Measurements from ENCODE around the gene STARD10.
A peak's percentile ranks its signal among the peaks of the same experiment; 100 is the strongest.
"Not testable (repeated sequence)": the region's sequence is repeated elsewhere in the genome, so short reads cannot be mapped to it uniquely, and the experiment has no call there.

The STARD10 gene

DNA sequence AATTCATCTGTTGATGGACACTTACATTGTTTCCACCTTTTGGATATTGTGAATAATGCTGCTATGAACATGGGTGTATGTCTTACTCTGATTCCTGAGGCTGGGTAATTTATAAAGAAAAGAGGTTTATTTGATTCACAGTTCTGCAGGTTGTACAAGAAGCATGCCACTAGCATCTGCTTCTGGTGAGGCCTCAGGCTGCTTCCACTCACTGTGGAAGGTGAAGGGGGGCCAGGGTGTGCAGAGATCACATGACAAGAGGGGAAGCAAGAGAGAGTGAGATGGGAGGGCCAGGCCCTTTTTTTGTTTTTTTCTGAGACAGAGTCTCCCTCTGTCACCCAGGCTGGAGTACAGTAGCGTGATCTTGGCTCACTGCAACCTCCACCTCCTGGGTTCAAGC is 12.5 kb upstream of the STARD10 start:
- DNase-seq: not testable (repeated sequence)

DNA sequence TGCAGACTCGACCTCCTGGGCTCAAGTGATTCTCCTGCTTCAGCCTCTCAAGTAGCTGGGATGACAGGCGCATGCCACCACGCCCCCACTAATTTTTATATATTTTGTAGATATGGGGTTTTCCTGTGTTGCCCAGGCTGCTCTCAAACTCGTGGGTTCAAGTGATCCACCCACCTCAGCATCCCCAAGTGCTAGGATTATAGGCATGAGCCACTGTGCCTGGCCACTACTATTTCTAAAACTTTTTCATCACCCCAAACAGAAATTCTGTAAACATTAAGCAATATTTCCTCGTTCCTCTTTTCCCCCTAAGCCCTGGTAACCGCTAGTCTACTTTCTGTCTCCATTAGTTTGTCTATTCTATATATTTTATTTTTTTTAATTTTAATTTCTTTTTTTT is 11.4 kb upstream of the STARD10 start:
- DNase-seq: no peak

DNA sequence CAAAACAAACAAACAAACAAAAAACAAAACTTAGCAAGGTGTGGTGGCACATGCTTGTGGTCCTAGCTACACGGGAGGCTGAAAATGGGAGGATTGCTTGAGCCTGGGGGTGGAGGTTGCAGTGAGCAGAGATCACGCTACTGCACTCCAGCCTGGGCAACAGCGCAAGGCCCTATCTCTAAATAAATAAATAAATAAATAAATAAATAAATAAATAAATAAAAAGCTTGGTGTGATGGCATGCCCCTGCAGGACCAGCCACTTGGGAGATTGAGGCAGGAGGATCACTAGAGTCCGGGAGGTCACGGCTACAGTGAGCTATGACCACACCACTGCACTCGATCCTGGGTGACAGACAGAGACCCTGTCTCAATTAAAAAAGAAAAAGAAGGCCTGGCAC is 9.0 kb upstream of the STARD10 start:
- no peak for DNase-seq

DNA sequence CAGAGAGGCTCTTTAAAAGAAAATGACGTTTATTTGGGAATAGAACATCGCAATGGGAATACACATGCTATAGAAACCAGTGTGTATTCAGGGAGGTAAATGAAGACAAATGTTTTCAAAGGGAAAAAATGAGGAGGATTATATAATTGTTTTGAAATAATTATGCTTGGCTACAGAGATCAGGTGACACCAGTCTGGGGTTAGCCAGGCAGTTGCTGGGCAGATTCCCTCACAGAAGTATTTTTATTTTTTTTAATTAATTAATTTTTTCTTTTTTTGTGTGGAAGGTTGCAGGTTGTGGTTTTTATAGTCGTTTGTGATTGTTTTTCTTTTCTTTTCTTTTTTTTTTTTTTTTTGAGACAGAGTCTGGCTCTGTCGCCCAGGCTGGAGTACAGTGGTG is 5.6 kb upstream of the STARD10 start:
- DNase-seq: no peak

DNA sequence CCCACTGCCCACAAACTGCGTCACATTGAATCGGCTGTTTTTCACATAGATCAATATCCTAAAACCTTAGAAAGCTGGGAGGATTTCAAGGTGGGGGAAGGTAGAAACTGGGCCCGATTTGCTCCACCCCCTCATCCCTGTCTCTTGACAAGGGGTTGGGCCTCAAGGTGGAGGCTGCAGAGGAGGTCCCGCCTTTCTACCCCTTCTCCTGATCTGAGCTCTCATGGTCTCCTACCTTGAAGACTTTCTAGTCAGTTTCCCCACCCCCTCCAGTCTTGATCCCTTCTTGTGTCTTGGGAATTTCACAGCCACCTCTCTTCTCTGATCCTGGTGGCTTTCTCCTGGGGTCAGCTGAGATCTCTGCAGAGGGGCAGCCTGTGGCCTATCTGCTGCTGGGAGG is 4.5 kb upstream of the STARD10 start:
- no peak for DNase-seq

DNA sequence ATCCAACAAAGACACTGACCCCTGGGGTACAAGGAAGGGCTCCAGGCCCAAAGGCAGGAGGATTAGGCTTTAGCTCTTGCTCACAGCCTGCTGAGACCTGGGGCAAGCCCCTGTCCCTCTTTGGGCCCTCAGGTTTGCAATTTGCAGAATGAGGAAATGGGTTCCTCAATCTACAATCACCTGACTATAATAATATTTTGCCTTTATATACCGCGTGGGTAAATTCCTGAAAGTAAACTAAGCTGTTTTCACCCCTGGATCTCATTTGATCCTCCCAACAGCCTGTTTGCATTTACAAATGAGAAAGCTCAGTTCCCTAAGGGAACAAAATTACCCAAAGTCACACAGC is 797 bp downstream of the STARD10 start:
- DNase-seq: no peak

DNA sequence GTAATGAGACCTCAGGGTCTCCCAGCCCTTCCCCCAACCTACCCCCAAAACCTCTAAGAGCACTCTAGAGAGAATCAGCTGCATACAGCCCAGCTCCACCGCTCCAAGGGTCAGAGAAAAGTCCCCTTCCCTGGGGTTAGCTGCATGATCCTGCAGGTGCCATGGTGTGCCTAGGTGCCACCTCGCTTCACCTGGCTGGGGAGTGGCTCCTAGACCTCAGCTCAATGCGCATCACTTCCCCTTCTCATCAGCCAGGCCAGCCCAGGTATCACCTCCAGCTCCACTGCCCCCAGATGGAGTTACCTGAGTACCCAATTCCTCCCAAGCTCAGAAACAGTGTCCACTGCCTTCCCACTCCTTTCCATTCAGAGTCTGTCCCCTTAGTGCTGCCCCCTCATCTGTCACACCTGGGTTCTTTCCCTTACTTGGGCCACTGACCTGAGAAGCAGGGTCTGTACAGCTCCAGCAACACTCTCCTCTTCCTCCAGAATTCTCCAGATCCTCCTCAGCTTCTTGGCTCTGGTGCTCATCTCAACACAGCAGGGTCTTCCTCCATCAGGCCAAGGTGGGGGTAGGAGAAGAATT is 1.3 kb downstream of the STARD10 start:
- no peak for DNase-seq

DNA sequence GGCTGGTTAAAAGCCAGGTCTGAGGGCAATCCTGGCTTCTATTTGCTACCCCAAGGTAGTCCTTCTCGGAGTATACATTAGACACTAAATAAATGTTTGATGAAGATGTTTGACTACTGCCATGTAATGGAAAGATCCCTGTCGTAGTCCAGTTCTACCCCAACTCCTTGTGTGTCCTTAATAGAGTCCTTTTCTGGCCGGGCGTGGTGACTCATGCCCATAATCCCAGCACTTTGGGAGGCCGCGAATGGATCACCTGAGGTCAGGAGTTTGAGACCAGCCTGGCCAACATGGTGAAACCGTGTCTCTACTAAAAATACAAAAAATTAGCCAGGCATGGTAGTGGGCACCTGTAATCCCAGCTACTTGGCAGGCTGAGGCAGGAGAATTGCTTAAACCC is 2.6 kb downstream of the STARD10 start:
- DNase-seq: not testable (repeated sequence)

DNA sequence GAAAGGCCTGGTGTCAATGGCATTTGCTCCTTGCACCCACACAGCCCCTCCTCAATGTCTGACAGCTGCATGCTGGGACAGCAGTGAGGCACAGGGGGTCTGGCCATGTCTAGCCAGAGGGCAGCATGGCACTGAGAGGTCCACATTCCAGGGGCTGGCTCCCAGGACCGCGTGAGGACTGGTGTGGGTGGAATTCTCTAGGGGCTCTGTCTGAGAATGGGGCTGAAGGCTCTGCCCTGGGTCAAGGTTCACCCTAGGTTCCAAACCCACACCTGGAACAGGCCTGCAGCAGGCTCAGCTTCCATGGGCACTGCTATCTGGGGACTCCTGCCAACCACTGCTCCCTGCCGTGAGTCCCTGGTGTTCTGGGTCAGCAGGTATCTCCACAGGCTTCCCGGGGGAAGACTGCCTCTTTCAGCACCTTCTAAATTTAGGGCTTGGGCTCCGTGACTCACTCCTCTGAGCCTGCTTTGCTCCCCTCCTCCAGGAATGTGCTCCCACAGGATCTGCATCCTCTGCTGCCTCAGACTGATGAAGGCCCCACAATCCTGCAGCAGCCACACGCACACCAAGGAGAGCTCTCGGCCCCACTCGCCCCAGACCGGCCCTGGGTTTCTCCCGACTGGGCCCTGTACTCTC is 4.2 kb downstream of the STARD10 start:
- no peak for DNase-seq

DNA sequence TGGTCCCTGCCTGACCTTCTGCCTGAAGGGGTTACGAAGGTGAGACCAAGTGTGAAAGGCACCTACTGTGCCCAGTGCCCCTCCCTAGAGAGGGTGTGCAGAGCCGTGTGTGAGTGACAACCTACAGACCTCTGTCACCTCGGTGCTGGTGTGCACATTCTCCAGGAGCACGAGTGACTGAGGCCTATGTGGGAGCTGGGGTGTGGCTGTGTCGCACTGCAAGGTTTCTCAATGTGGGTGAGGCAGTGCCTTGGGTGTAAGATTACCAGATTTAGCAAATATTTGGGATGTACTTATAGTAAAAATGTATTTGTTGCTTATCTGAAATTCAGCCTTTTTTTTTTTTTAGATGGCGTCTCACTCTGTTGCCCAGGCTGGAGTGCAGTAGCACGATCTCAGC is 5.6 kb downstream of the STARD10 start:
- DNase-seq: no peak

DNA sequence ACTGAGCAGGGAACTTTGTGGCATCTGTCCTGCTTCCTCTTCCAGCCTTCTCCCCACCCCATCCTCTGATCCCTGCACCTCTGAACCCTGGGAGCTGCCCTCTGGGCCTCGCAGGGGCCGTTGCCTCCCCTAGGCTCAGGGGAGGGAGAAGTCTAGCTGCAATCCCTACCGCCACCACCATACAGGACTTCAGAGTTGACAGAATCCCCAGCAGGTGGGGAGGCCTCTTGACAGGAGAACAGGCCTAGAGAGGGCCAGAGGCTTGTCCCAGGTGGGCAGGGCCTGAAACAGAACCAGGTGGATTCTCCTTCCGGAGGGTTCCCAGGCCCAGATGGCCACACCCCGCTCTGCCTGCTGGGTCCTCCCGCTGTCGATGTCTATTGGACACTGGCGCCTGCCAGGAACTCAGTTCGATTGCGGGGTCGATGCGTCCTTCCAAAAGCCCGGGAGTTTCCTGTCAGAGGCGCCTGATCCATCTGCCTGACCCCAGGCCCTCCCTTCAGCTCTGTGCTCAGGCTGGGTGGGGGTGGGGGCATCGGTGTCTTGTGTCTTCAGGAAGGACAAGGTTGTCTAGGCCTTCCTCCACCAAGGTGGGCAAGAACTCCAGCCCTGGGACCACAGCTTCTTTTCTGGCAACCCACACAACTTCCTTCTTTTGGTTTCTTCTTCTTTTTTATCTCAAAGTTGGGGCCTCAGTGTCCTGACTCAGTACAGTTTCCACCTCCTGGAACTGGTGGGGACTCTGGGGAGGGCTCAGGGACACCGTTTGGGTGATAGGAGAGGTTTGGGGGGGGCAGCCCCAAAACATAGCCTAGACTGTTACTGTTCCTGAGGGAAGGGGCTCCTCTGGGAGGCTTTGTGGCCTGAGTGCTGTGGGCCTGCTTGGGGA is 6.4 kb downstream of the STARD10 start:
- DNase-seq: no peak

DNA sequence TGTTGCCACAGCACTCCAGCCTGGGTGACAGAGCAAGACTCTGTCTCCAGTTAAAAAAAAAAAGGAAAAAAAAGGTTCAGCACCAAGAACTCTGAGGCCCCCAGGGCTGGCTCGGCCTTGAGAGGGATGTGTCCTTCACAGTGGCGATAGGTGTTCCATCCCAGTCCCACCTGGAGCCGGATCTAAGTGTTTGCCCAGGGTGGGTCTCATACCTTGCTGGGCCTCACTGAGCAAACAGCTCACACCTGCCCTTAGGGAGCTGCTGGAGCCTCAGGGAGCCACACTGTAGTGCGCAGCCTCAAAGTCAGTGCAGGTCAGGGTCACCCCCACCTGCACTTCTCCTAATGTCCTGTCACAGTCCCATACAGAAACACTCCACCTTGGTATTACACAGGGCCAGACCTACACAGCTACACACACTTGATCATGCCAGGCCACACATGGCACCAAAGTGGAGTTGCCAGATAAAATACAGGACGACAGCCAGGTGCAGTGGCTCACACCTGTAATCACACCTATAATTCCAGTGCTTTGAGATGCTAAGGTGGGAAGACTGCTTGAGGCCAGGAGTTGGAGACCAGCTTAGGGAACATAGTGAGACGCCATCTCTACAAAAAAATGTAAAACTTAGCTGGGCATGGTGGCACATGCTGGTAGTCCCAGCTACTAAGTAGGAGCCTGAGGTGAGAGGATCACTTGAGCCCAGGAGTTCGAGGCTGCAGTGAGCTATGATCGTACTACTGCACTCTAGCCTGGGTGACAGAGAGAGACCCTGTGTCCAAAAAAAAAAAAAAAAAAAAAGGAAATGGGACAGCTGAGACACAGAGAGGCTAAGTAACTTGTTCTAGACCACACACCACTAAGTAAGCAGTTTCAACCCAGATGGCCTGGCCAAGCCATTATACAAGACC is 7.3 kb downstream of the STARD10 start:
- DNase-seq: no peak

DNA sequence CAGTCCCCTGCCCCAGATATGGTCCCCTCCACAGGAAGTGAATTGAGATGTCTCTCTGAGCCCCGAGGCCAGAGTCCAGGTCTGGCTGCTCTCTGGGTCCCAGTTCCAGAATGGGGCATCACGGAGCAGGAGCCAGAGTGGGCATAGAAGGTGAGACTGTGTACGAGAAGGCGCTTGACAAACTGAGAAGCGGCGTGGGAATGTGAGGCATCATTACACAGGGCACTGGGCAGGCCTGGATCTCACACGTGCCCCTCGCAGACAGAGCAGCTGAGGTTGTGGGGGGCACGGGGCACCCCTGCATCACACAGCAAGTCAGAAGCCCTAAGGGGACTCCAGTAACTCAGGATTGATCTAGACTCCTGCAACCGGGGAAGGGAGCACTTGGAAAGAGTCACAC is 9.2 kb downstream of the STARD10 start:
- DNase-seq: no peak

DNA sequence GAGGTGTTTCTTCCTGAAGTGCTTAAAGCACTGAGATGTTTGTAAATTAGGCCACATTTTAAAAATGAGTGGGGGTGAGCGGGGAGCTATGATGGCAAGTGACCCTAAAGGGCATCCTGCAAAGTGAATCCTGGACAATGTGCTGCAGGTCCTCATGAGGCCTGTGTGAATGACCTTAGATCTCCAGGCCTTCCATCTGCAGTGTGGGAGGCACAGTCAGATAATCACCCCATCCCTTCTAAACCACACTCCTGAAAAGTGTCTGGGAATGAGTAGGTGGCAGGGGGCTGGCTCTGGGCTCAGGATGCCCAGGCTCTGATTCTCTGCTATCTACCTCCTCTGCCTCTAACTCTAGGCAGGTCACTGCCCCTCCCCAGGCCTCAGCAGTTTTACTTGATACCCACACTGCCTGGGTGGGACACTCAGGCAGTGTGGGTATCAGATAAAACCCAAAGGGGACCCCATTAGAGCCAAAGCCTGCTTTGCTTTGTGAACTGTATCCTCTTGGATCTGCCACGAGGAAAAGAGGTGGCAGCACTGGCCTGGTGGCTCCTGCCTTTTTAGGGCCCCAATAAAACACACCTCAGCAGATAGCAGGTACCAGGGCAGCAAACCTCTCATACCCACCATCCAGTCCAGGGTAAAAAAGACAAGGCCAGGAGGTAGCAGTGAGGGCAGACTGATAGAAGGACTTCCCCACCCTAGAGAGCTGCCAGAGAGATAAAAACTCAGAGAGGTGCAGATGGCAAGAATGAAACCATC is 10.5 kb downstream of the STARD10 start:
- no peak for DNase-seq

DNA sequence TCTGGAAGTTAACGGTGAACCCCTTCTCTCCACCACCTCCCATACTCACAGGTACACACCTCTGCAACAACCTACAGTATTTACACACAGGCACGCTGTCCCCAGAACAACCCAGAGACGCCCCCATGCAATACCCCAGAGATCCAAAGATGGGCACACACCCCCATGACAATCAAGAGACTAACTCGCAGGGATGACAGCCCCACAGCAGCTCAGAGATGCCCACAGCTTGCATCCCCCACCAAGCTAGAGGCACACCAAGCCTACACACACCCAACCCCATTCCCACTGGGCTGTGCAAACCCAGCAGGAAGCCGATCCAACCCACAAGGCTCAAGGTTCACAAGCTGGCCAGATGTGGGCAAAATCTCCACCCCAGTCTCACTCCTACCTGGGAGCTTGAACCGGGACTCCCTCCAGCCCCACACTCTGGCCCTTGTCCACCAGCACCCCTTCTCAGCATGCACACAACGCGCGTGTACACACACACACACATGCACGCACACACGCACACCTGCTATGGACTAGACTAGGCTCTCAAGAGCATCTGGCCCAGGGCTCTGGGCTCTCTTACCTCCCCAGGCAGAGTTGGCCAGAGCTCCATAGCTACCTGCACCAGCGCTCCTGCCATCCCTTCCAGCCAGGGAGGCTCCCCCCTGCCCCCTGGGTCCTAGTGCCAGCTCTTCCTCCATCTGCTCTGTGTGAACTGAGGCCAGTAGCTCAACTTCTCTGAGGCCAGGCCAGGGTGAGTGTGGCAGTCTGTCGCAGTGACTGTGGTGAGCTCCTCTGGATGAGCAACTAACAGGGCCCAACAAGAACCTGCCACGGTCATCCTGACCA is 11.5 kb downstream of the STARD10 start:
- no peak for DNase-seq

DNA sequence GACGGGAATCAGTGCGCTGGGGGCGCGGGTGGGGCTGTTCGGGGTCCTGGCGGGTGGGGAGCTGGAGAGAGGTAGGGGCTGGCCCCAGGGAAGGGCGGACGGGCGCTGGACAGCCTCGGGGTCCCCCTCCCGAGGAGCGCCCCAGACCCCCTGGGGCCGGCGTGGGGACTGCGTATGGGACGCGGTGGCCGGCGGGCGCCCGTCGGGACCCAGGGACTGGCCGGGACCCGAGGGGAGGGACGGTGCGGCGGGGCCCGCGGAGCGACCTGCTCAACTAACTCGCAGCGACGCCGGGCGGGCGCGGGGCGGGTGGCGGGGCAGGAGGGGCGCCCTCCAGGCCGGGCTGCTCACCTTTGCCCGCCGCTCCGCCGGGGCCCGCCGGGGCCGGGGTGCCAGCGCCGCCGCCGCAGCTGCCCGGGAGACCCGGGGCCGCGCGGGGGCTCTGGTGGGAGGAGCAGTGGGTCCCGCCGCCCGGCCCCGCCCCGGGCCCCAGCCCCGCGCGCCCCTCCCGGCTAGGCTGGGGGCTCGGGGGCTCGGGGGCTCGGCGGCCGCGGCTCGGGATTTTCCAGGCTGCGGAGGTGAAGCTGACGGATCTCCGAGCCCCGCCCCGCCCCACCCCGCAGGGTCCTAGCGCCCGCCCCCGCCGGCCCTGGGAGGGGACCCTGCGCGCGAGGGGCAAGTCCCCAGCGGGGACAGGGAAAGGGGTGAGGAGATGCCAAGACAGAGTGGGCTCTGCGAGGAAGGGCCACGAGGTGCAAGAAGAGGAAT is 12.3 kb downstream of the STARD10 start:
- DNase-seq: peak; percentile 42 to 73 (median 60)

DNA sequence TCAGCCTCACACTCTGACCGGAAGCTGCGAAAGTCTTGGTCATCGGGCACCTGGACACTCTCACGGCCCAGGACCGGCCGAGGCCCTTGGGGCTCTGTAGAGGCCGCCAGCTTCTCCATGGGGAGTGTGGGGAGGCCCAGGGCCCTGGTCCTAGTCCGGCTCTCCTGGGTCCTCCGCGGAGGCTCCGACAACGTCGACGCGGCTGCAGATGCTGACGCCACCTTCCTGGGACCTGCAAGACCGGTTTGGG is 12.9 kb downstream of the STARD10 start:
- DNase-seq: no peak

DNA sequence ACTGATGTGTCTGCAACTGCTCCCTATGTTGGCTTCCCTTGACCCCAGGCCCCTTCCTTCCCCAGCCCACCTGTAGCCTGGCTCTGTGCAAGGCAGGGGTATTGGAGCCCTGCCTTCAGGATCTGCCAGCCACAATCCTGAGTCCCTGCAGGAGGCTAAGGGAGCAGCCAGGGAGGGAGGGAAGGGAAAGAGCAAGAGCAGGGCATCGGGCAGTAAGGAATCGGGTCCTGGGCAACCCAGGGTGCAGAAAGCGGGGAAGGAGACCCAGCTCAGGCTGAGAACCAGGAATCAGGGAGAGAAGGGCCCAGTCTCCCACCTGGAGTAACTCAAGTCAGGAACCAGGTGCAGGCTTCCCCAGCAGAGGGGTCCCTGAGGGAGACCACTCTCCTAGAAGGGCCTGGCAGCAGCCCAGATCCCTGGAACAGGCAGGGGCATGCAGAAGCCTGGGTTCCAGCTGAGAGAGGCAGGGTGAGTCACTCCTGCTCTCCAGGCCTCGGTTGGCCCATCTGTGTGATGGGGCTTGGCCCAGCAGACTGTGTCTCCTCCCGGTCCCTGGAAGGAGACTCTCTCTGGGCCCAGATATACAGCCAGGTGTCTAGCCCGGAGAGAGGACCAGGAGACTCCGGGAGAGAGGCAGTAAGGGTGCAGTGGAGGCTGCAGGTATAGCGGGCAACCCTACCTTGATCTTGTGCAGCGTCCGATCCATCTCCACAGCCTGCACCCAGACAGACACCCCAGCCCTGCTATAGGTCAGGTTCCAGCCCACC is 13.4 kb downstream of the STARD10 start:
- DNase-seq: no peak

DNA sequence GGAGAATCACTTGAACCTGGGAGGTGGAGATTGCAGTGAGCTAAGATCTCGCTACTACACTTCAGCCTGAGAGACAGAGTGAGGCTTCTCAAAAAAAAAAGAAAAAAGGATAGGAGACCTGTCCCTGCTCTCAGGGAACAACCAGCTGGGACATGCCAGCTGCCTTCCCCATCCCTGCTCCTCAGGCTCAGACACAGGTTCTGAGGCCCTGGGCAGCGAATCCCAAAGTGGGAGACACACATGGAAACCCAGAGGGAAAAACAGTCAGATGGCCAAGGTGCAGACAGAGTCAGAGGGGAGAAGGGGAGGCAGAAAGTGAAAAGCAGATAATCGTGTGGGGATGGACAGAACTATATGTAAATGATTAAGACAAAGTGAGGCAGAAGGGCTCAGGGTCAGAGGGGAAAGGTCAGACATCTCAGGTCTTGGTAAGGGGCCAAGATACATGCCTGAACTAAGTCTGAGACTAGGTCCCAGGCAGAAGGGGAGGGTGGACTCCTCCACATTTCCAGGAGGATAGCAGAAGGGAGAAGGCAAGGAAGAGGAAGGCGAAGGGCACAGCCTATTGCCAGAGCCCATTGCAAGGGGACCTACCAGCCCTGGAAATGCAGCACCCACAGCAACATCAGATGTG is 14.2 kb downstream of the STARD10 start:
- no peak for DNase-seq

Data from T-helper 1 cell (primary cell).